GM12878 (cell line): ENCODE results near the gene ANKRD17. TPM values are rescaled to one million over a fixed set of nuclear protein-coding genes. Genes with fewer than 3 reads are reported as not detected.

Experiments used
- ATAC-seq: fragments of 200-7000 bp; cut with Tn5 transposase; 3 replicates; pipeline ENCODE4 v1.9.1; 2020; ENCODE audit warnings: mild to moderate bottlenecking, moderate library complexity
- BruUV-seq: library from RNA; stranded (reverse); fragments of 400-500 nt; replicated peaks from 2 replicates; lab custom pipeline; 2021; lab: Mats Ljungman, UMichigan
- CTCF ChIA-PET: fragments of 300-600 bp; sonication (Branson Sonifier 250); formaldehyde crosslinking; extraction: SDS; loops from one replicate; lab custom pipeline; 2021; ENCODE audit warnings: inconsistent platforms; lab: Yijun Ruan, JAX
- POLR2A ChIA-PET: fragments of 350-600 bp; formaldehyde crosslinking; extraction: SDS; loops from one replicate; lab custom pipeline; 2021; ENCODE audit warnings: inconsistent platforms; lab: Charles Lee
- RAD21 ChIA-PET: fragments of 300-600 bp; sonication (Branson Sonifier 250); formaldehyde crosslinking; loops from one replicate; lab custom pipeline; 2023; ENCODE audit warnings: antibody characterized with exemption; ENCODE audit not compliant: unreplicated experiment; lab: Charles Lee
- SMC1A ChIA-PET: fragments of 300-600 bp; sonication (Branson Sonifier 250); formaldehyde crosslinking; loops from one replicate; lab custom pipeline; 2023; ENCODE audit not compliant: unreplicated experiment, uncharacterized antibody; lab: Charles Lee
- DNase-seq: peaks from one replicate; pipeline ENCODE4 v3.0.0-alpha.2; 2011; ENCODE audit warnings: low read depth, low spot score
- FAIRE-seq: peaks from 3 replicates; lab custom pipeline; 2011; peaks lifted over from hg19 to GRCh38; lab: Jason Lieb, UNC
- H2AFZ ChIP-seq: 2 replicates; pipeline ENCODE4 v1.6.0; 2011; ENCODE audit warnings: low read depth, low read length, control low read depth; ENCODE audit not compliant: control insufficient read depth
- H3K27ac ChIP-seq: 2 replicates; pipeline ENCODE4 v1.5.1; 2011; ENCODE audit warnings: control low read depth; ENCODE audit not compliant: control insufficient read depth, insufficient read depth
- H3K27me3 ChIP-seq, 2 experiments: replicated peaks in 1 of 2; 2 replicates each; pipeline versions ENCODE4 v1.6.0 to v1.6.1; 2011; ENCODE audit warnings: low read length in 1 of 2; ENCODE audit not compliant: control insufficient read depth in 2 of 2, insufficient read depth in 2 of 2
- H3K36me3 ChIP-seq, 2 experiments: 2 replicates each; pipeline ENCODE4 v1.5.1; 2011; ENCODE audit warnings: low read length in 1 of 2; ENCODE audit not compliant: control insufficient read depth in 2 of 2, insufficient read depth in 2 of 2
- H3K4me1 ChIP-seq: 2 replicates; pipeline ENCODE4 v1.6.1; 2011; ENCODE audit warnings: mild to moderate bottlenecking, low read length, moderate library complexity, mixed read lengths; ENCODE audit not compliant: control insufficient read depth, insufficient read depth
- H3K4me2 ChIP-seq: 2 replicates; pipeline ENCODE4 v1.6.0; 2011; ENCODE audit warnings: control low read depth; ENCODE audit not compliant: control insufficient read depth, insufficient read depth
- H3K4me3 ChIP-seq: fragments of 200-600 bp; sonication (generic); 2 replicates; pipeline ENCODE4 v1.5.1; 2016
- H3K79me2 ChIP-seq: 2 replicates; pipeline ENCODE4 v1.6.0; 2011; ENCODE audit warnings: low read length; ENCODE audit not compliant: control insufficient read depth, insufficient read depth
- H3K9ac ChIP-seq: 2 replicates; pipeline ENCODE4 v1.8.0; 2011; ENCODE audit warnings: low read length, control low read depth, mixed read lengths; ENCODE audit not compliant: control insufficient read depth, insufficient read depth
- H3K9me3 ChIP-seq: replicated peaks from 3 replicates; pipeline ENCODE4 v1.5.1; 2011; ENCODE audit warnings: mild to moderate bottlenecking, low read length; ENCODE audit not compliant: control insufficient read depth, insufficient read depth
- H4K20me1 ChIP-seq: 2 replicates; pipeline ENCODE4 v1.6.0; 2011; ENCODE audit not compliant: control insufficient read depth, insufficient read depth
- IKZF2 ChIP-seq, 2 experiments: fragments of 450-650 bp; IDR thresholded peaks; 2 replicates each; pipeline ENCODE4 v1.6.1; 2017; ENCODE audit warnings: mild to moderate bottlenecking in 2 of 2, moderate library complexity in 2 of 2
- MEF2B ChIP-seq: fragments of 450-650 bp; IDR thresholded peaks from 2 replicates; pipeline ENCODE4 v1.6.1; 2018; ENCODE audit warnings: mild to moderate bottlenecking, moderate library complexity; ENCODE audit not compliant: partially characterized antibody, poor library complexity, severe bottlenecking
- SKIL ChIP-seq: fragments of 450-650 bp; IDR thresholded peaks from 2 replicates; pipeline ENCODE4 v1.6.1; 2017; ENCODE audit warnings: mild to moderate bottlenecking, low read depth, inconsistent platforms; ENCODE audit not compliant: poor library complexity, severe bottlenecking
- SRF ChIP-seq, 2 experiments: IDR thresholded peaks; 2 replicates each; pipeline ENCODE4 v1.6.1; 2011; ENCODE audit warnings: low read depth in 2 of 2, low read length in 2 of 2, mild to moderate bottlenecking in 1 of 2, moderate library complexity in 1 of 2
- WGBS: methylation state at CpG from one replicate; pipeline ENCODE4 v1.1.6; 2016; ENCODE audit warnings: low lambda C conversion rate; ENCODE audit not compliant: insufficient replicate concordance, insufficient coverage; ENCODE audit errors: missing lambda C conversion rate; 5-methylcytosine and 5-hydroxymethylcytosine counted together
- in situ Hi-C: fragments of 300-500 bp; cut with MboI; formaldehyde crosslinking; loops from 9 replicates; pipeline ENCODE4 v1.14.3; 2018; ENCODE audit warnings: mixed read lengths
- intact Hi-C: fragments of 100-400 bp; cut with micrococcal nuclease; formaldehyde crosslinking; loops from one replicate; pipeline ENCODE4 v1.14.2; 2022; ENCODE audit not compliant: unreplicated experiment
- polyA plus RNA-seq, 11 experiments: library from polyadenylated mRNA; depleted of rRNA in 4 of 11; unstranded in 6 of 11; stranded (reverse) in 5 of 11; fragments of >200 nt; fragmentation: Nextera tagmentation in 4 of 11; fragmentation: Illumina TruSeq in 1 of 11; extraction: Ambion mirVana in 4 of 11; extraction: Trizol in 1 of 11; gene quantifications; 1 replicate in 1 of 11; 2 replicates in 10 of 11; pipeline versions ENCODE4 v1.2.1 to v1.2.3, GENCODE V29; 2011 to 2016; ENCODE audit warnings: inconsistent platforms in 2 of 11, missing spikeins in 2 of 11, low read depth in 1 of 11
- total RNA-seq, 4 experiments: library from RNA; depleted of rRNA in 3 of 4; stranded (reverse); fragments of >200 nt in 3 of 4; fragmentation: Illumina TruSeq in 1 of 4; extraction: Trizol in 1 of 4; gene quantifications; 2 replicates each; pipeline versions ENCODE4 v1.2.1 to v1.2.3, GENCODE V29; 2013 to 2021

ANKRD17 gene
- total and polyA plus RNA-seq, 10 of the 15 experiments (the other 5 are each of a cell fraction or from before 2014, with no cell fraction given), result 11.7 to 46.5 (median 32.6) TPM

GRCh38 chr4:73104695-73105094, 153.9 kb downstream of the ANKRD17 start:
- no peak overlapping the region for H3K4me3 ChIP-seq
- no TSS peak for BruUV-seq
- SMC1A ChIA-PET, result interaction anchor here (0.9 to 1.8 kb wide), 4 partner anchors 11 to 60 kb away, joined by 3 to 4 read pairs (median 4); no protein-coding TSS in a partner anchor
- no peak overlapping the region for H3K27ac ChIP-seq
- WGBS, result 99% methylated on average over 5 of the region's 5 CpGs
- no peak for FAIRE-seq
- H3K9ac ChIP-seq, result no peak overlapping the region
- no peaks in the 10 kb centered on the region for H3K79me2 ChIP-seq
- POLR2A ChIA-PET, result no interaction called here
- no peaks in the 10 kb centered on the region for H3K27me3 ChIP-seq
- H4K20me1 ChIP-seq, result no peaks in the 10 kb centered on the region
- H3K4me1 ChIP-seq, result no peaks in the 10 kb centered on the region
- no peaks in the 10 kb centered on the region for H3K9me3 ChIP-seq
- H3K36me3 ChIP-seq, result peaks cover 0 to 24% of the 10 kb centered on the region in 2 experiments; a peak in 3 of 4 replicates
- DNase-seq, result no peak
- TF ChIP-seq IKZF2 (IDR thresholded peaks at IDR 0.05) (no peak), SKIL (no peak), MEF2B (no peak), SRF (IDR thresholded peaks at IDR 0.05; ENCODE audit: low read depth in 2 of 2, low read length in 2 of 2) (no peak)
- in situ Hi-C loops (no loop called here), intact Hi-C loops (no loop called here)
- RAD21 ChIA-PET, result no interaction called here
- H3K4me2 ChIP-seq, result no peak overlapping the region
- CTCF ChIA-PET, result interaction anchor here (0.7 to 1.3 kb wide), 4 partner anchors 8 to 153 kb away, joined by 3 read pairs; no protein-coding TSS in a partner anchor
- no peak for ATAC-seq
- no peak overlapping the region for H2AFZ ChIP-seq
